Loucy (cell line): ENCODE results near the gene SNTN.
"Not testable (repeated sequence)": the region's sequence is repeated elsewhere in the genome, so short reads cannot be mapped to it uniquely, and the experiment has no call there.

Source experiments
- H2AFZ ChIP-seq: fragments of 200-600 bp; sonication (generic); 2 replicates; pipeline ENCODE4 v1.6.0; 2016; ENCODE audit warnings: antibody characterized with exemption, mild to moderate bottlenecking, low read length, moderate library complexity
- H3F3A ChIP-seq: fragments of 200-600 bp; 2 replicates; pipeline ENCODE4 v1.6.0; 2016; ENCODE audit warnings: antibody characterized with exemption, low read depth, mild to moderate bottlenecking
- H3K27me3 ChIP-seq: fragments of 200-600 bp; sonication (generic); 2 replicates; pipeline ENCODE4 v1.6.1; 2014; ENCODE audit warnings: low read length, mild to moderate bottlenecking; ENCODE audit not compliant: insufficient read depth, poor library complexity, severe bottlenecking
- H3K36me3 ChIP-seq: fragments of 200-600 bp; sonication (generic); 2 replicates; pipeline ENCODE4 v1.6.1; 2016; ENCODE audit warnings: low read length; ENCODE audit not compliant: insufficient read depth
- H3K4me1 ChIP-seq: fragments of 200-600 bp; sonication (generic); 2 replicates; pipeline ENCODE4 v1.5.1; 2014; ENCODE audit warnings: low read length, mild to moderate bottlenecking; ENCODE audit not compliant: insufficient read depth, poor library complexity, severe bottlenecking
- H3K4me2 ChIP-seq: fragments of 200-600 bp; sonication (generic); 2 replicates; pipeline ENCODE4 v1.6.0; 2014; ENCODE audit warnings: antibody characterized with exemption, low read length, low read depth, mild to moderate bottlenecking; ENCODE audit not compliant: poor library complexity, severe bottlenecking
- H3K4me3 ChIP-seq: fragments of 200-600 bp; sonication (generic); 2 replicates; pipeline ENCODE4 v1.5.1; 2014; ENCODE audit warnings: low read length, mild to moderate bottlenecking, mixed read lengths; ENCODE audit not compliant: poor library complexity, severe bottlenecking
- H3K79me2 ChIP-seq: fragments of 200-600 bp; sonication (generic); 2 replicates; pipeline ENCODE4 v1.6.1; 2014; ENCODE audit warnings: low read length; ENCODE audit not compliant: insufficient read depth
- H3K9ac ChIP-seq: fragments of 200-600 bp; sonication (generic); 2 replicates; pipeline ENCODE4 v1.6.0; 2014; ENCODE audit warnings: mild to moderate bottlenecking, low read depth, low read length, moderate library complexity; ENCODE audit not compliant: poor library complexity, severe bottlenecking
- H3K9me2 ChIP-seq: fragments of 200-600 bp; sonication (generic); replicated peaks from 2 replicates; pipeline ENCODE4 v1.6.1; 2016; ENCODE audit warnings: low read depth, low read length, mixed read lengths
- H3K9me3 ChIP-seq: fragments of 200-600 bp; sonication (generic); 2 replicates; pipeline ENCODE4 v1.6.1; 2014; ENCODE audit warnings: mild to moderate bottlenecking, antibody characterized with exemption, low read length, low read depth; ENCODE audit not compliant: insufficient read depth
- H4K20me1 ChIP-seq: fragments of 200-600 bp; sonication (generic); 2 replicates; pipeline ENCODE4 v1.6.0; 2014; ENCODE audit warnings: antibody characterized with exemption, low read length, mild to moderate bottlenecking; ENCODE audit not compliant: insufficient read depth, poor library complexity, severe bottlenecking
- CTCF ChIP-seq: fragments of 200-600 bp; sonication (generic); conservative IDR thresholded peaks from 2 replicates; pipeline ENCODE4 v1.5.1; 2014; ENCODE audit warnings: mild to moderate bottlenecking, antibody characterized with exemption, low read length
- EZH2phosphoT487 ChIP-seq: fragments of 200-600 bp; IDR thresholded peaks from 2 replicates; pipeline ENCODE4 v1.6.1; 2018; ENCODE audit warnings: antibody characterized with exemption, mild to moderate bottlenecking, moderate library complexity, borderline replicate concordance

Gene SNTN

GRCh38 chr3:63639806-63640205 is 12.7 kb upstream of the SNTN start:
- Histone ChIP-seq H3K4me3 (no peak overlapping the region), H3K9ac (no peak overlapping the region), H3K4me2 (no peak overlapping the region), H3K36me3 (no peaks in the 10 kb centered on the region), H3F3A (no peaks in the 10 kb centered on the region), H3K79me2 (no peaks in the 10 kb centered on the region), H3K4me1 (no peaks in the 10 kb centered on the region), H3K27me3 (no peaks in the 10 kb centered on the region), H3K9me2 (no peaks in the 10 kb centered on the region), H3K9me3 (no peaks in the 10 kb centered on the region), H2AFZ (no peak overlapping the region), H4K20me1 (no peaks in the 10 kb centered on the region)
- TF ChIP-seq EZH2phosphoT487 (no peak), CTCF (no peak)

GRCh38 chr3:63642488-63642887 is 10.0 kb upstream of the SNTN start:
- Histone ChIP-seq H2AFZ (no peak overlapping the region), H3K4me2 (no peak overlapping the region), H3K79me2 (no peaks in the 10 kb centered on the region), H3K9me2 (no peaks in the 10 kb centered on the region), H3K9me3 (no peaks in the 10 kb centered on the region), H4K20me1 (no peaks in the 10 kb centered on the region), H3K27me3 (no peaks in the 10 kb centered on the region), H3K4me3 (no peak overlapping the region), H3K36me3 (no peaks in the 10 kb centered on the region), H3F3A (no peaks in the 10 kb centered on the region), H3K9ac (no peak overlapping the region), H3K4me1 (no peaks in the 10 kb centered on the region)
- TF ChIP-seq EZH2phosphoT487: no peak
- TF ChIP-seq CTCF: no peak

- no peaks in the 10 kb centered on the region for H3K79me2 ChIP-seq
- no peaks in the 10 kb centered on the region for H3K4me1 ChIP-seq
- H4K20me1 ChIP-seq: no peaks in the 10 kb centered on the region
- H2AFZ ChIP-seq: no peak overlapping the region
- no peak overlapping the region for H3K4me3 ChIP-seq
- H3K9me3 ChIP-seq: no peaks in the 10 kb centered on the region
- H3K4me2 ChIP-seq: no peak overlapping the region
- TF ChIP-seq EZH2phosphoT487 (no peak), CTCF (no peak)
- H3K9ac ChIP-seq: no peak overlapping the region
- H3F3A ChIP-seq: no peaks in the 10 kb centered on the region
- H3K27me3 ChIP-seq: no peaks in the 10 kb centered on the region
- H3K9me2 ChIP-seq: no peaks in the 10 kb centered on the region
- no peaks in the 10 kb centered on the region for H3K36me3 ChIP-seq
Observed at GRCh38 chr3:63644212-63644797, 8.2 kb upstream of the SNTN start.

- H3K9ac ChIP-seq, H3K4me1 ChIP-seq, H3K9me2 ChIP-seq, H3K9me3 ChIP-seq, H2AFZ ChIP-seq, H3K4me2 ChIP-seq, H3K79me2 ChIP-seq, H4K20me1 ChIP-seq, H3K36me3 ChIP-seq, H3K27me3 ChIP-seq, H3F3A ChIP-seq, H3K4me3 ChIP-seq: not testable (repeated sequence)
Observed at GRCh38 chr3:63644928-63645781, 7.3 kb upstream of the SNTN start.
